NOMO-1 (cell line): ENCODE measurements around the gene GRIK4.

ENCODE experiments used
- DNase-seq, 2 experiments: peaks; one replicate each; lab custom pipeline; 2025; ENCODE audit not compliant: unreplicated experiment in 2 of 2; lab: John Stamatoyannopoulos, UW

GRIK4 gene

GRCh38 chr11:120718171-120718570 lies 206.6 kb downstream of the GRIK4 start:
- no peak for DNase-seq

GRCh38 chr11:120719348-120719747 lies 207.8 kb downstream of the GRIK4 start:
- DNase-seq, result no peak

- no peak for DNase-seq
Observed at GRCh38 chr11:120720760-120721159, 209.2 kb downstream of the GRIK4 start.

- no peak for DNase-seq
Observed at GRCh38 chr11:120722524-120722923, 211.0 kb downstream of the GRIK4 start.

- no peak for DNase-seq
Observed at GRCh38 chr11:120723751-120724150, 212.2 kb downstream of the GRIK4 start.

GRCh38 chr11:120727752-120728151 lies 216.2 kb downstream of the GRIK4 start:
- no peak for DNase-seq

GRCh38 chr11:120735035-120735434 lies 223.5 kb downstream of the GRIK4 start:
- DNase-seq, result no peak

GRCh38 chr11:120738516-120739046 lies 227.0 kb downstream of the GRIK4 start:
- no peak for DNase-seq

- no peak for DNase-seq
Observed at GRCh38 chr11:120739780-120740179, 228.2 kb downstream of the GRIK4 start.

- no peak for DNase-seq
Observed at GRCh38 chr11:120740380-120740779, 228.8 kb downstream of the GRIK4 start.

- DNase-seq, result no peak
Observed at GRCh38 chr11:120744016-120744994, 232.8 kb downstream of the GRIK4 start.

GRCh38 chr11:120746376-120746775 lies 234.8 kb downstream of the GRIK4 start:
- no peak for DNase-seq

- DNase-seq, result no peak
Observed at GRCh38 chr11:120746836-120747609, 235.5 kb downstream of the GRIK4 start.

GRCh38 chr11:120747850-120748814 lies 236.6 kb downstream of the GRIK4 start:
- DNase-seq, result no peak

GRCh38 chr11:120749395-120749794 lies 237.8 kb downstream of the GRIK4 start:
- DNase-seq, result no peak

GRCh38 chr11:120750647-120751549 lies 239.3 kb downstream of the GRIK4 start:
- peak in 1 of 2 experiments; percentile 43 for DNase-seq

- DNase-seq, result no peak
Observed at GRCh38 chr11:120751550-120751949, 240.0 kb downstream of the GRIK4 start.

- no peak for DNase-seq
Observed at GRCh38 chr11:120752668-120753067, 241.1 kb downstream of the GRIK4 start.

- no peak for DNase-seq
Observed at GRCh38 chr11:120756931-120757330, 245.4 kb downstream of the GRIK4 start.
